B cell (primary cell): ENCODE results near the gene STRBP. TPM values are rescaled to one million over a fixed set of nuclear protein-coding genes. Genes with fewer than 3 reads are reported as not detected.

Experiments used
- ATAC-seq: fragments of 200-7000 bp; cut with Tn5 transposase; one replicate; pipeline ENCODE4 v1.10.0; 2021; ENCODE audit warnings: low read depth, mild to moderate bottlenecking, moderate number of reproducible peaks, moderate library complexity
- CTCF ChIA-PET: fragments of 350-600 bp; sonication (Branson Sonifier 250); formaldehyde crosslinking; loops from one replicate; lab custom pipeline; 2021; ENCODE audit warnings: antibody characterized with exemption, inconsistent platforms; lab: Charles Lee
- POLR2A ChIA-PET: fragments of 350-600 bp; sonication (Branson Sonifier 250); formaldehyde crosslinking; loops from one replicate; lab custom pipeline; 2021; ENCODE audit warnings: antibody characterized with exemption; lab: Charles Lee
- DNase-seq: peaks from one replicate; pipeline ENCODE4 v3.0.0; 2013
- H2AFZ ChIP-seq: 2 replicates; pipeline ENCODE4 v1.6.1; 2012; ENCODE audit warnings: mild to moderate bottlenecking, low read depth, low read length; ENCODE audit not compliant: insufficient read depth, poor library complexity, severe bottlenecking
- H3K27ac ChIP-seq, 2 donors: 1 replicate in 1 of 2; 2 replicates in 1 of 2; pipeline ENCODE4 v1.5.1; 2012 to 2013; ENCODE audit warnings: low read length in 2 of 2, mild to moderate bottlenecking in 2 of 2, moderate library complexity in 1 of 2
- H3K27me3 ChIP-seq, 4 experiments: fragments of 200-600 bp in 1 of 4; sonication (generic) in 1 of 4; replicated peaks in 1 of 4; 1 replicate in 2 of 4; 2 replicates in 2 of 4; pipeline versions ENCODE4 v1.6.1 to v1.7.0; 2013 to 2016; ENCODE audit warnings: low read length in 3 of 4, mild to moderate bottlenecking in 2 of 4, mixed read lengths in 1 of 4, moderate library complexity in 1 of 4; ENCODE audit not compliant: insufficient read depth in 4 of 4, control insufficient read depth in 3 of 4; ENCODE audit errors: control extremely low read depth in 1 of 4
- H3K36me3 ChIP-seq, 2 experiments: replicated peaks in 1 of 2; 1 replicate in 1 of 2; 2 replicates in 1 of 2; pipeline versions ENCODE4 v1.6.1 to v1.7.1; 2013; ENCODE audit warnings: low read length in 1 of 2; ENCODE audit not compliant: insufficient read depth in 2 of 2, control insufficient read depth in 1 of 2; ENCODE audit errors: control extremely low read depth in 1 of 2, extremely low read depth in 1 of 2
- H3K4me1 ChIP-seq, 2 donors: fragments of 200-600 bp in 1 of 2; sonication (generic) in 1 of 2; 1 replicate in 1 of 2; 2 replicates in 1 of 2; pipeline versions ENCODE4 v1.5.1 to v1.6.1; 2013 to 2017; ENCODE audit warnings: low read length in 2 of 2; ENCODE audit not compliant: control insufficient read depth in 2 of 2, insufficient read depth in 2 of 2
- H3K4me2 ChIP-seq: replicated peaks from 2 replicates; pipeline ENCODE3; 2012; ENCODE audit warnings: mild to moderate bottlenecking, low read depth, low read length; ENCODE audit not compliant: poor library complexity, severe bottlenecking
- H3K4me3 ChIP-seq, 5 experiments: fragments of 200-600 bp in 1 of 5; sonication (generic) in 1 of 5; 1 replicate in 3 of 5; 2 replicates in 2 of 5; pipeline versions ENCODE4 v1.5.1 to v1.7.0; 2011 to 2016; ENCODE audit warnings: low read length in 4 of 5, mild to moderate bottlenecking in 4 of 5, low read depth in 2 of 5, control low read depth in 1 of 5, moderate library complexity in 1 of 5; ENCODE audit not compliant: insufficient read depth in 1 of 5; ENCODE audit errors: control extremely low read depth in 1 of 5, extremely low read depth in 1 of 5
- H3K79me2 ChIP-seq: fragments of 200-600 bp; sonication (generic); one replicate; pipeline ENCODE4 v1.6.0; 2016; ENCODE audit warnings: low read length; ENCODE audit not compliant: control insufficient read depth, insufficient read depth
- H3K9ac ChIP-seq: fragments of 200-600 bp; sonication (generic); 2 replicates; pipeline ENCODE4 v1.6.1; 2017; ENCODE audit warnings: mild to moderate bottlenecking, low read length, moderate library complexity
- H3K9me3 ChIP-seq, 3 donors: one replicate each; pipeline versions ENCODE4 v1.6.1 to v1.7.1; 2013; ENCODE audit warnings: low read length in 2 of 3; ENCODE audit not compliant: control insufficient read depth in 2 of 3, insufficient read depth in 1 of 3; ENCODE audit errors: control extremely low read depth in 1 of 3
- H4K20me1 ChIP-seq: 2 replicates; pipeline ENCODE4 v1.6.0; 2012; ENCODE audit warnings: mild to moderate bottlenecking, low read length; ENCODE audit not compliant: insufficient read depth, control insufficient read depth, poor library complexity, severe bottlenecking
- H3K27ac Mint-ChIP-seq: one replicate; pipeline ENCODE4 v1.8.0; 2021; ENCODE audit warnings: mixed read lengths
- H3K27me3 Mint-ChIP-seq: one replicate; pipeline ENCODE4 v1.8.0; 2021; ENCODE audit warnings: mixed read lengths
- H3K4me1 Mint-ChIP-seq: one replicate; pipeline ENCODE4 v1.8.0; 2021; ENCODE audit warnings: mixed read lengths
- H3K4me3 Mint-ChIP-seq: one replicate; pipeline ENCODE4 v1.8.0; 2021; ENCODE audit warnings: mixed read lengths
- H3K9me3 Mint-ChIP-seq: one replicate; pipeline ENCODE4 v1.8.0; 2022; ENCODE audit warnings: mixed read lengths; ENCODE audit not compliant: insufficient read depth
- CTCF ChIP-seq: fragments of 200-600 bp; IDR thresholded peaks from one replicate; pipeline ENCODE4 v1.8.0; 2022; ENCODE audit warnings: antibody characterized with exemption, mild to moderate bottlenecking
- EZH2 ChIP-seq: IDR thresholded peaks from 2 replicates; pipeline ENCODE4 v1.6.1; 2012; ENCODE audit warnings: borderline replicate concordance, low read depth, mild to moderate bottlenecking, moderate library complexity, low read length; ENCODE audit not compliant: insufficient read depth, poor library complexity, severe bottlenecking
- WGBS: methylation state at CpG from one replicate; pipeline ENCODE4 v1.1.5; 2013; ENCODE audit warnings: missing lambda C conversion rate; ENCODE audit not compliant: insufficient coverage; 5-methylcytosine and 5-hydroxymethylcytosine counted together
- intact Hi-C: fragments of 100-400 bp; cut with micrococcal nuclease; formaldehyde crosslinking; loops from one replicate; pipeline ENCODE4 v1.10.0; 2022
- polyA plus RNA-seq: library from polyadenylated mRNA; depleted of rRNA; stranded (reverse); fragments of >200 nt; gene quantifications from 2 replicates; pipeline ENCODE4 v1.2.3, GENCODE V29; 2012
- total RNA-seq, 2 donors: library from RNA; stranded (reverse); fragments of 120-200 nt in 1 of 2; gene quantifications; 1 replicate in 1 of 2; 2 replicates in 1 of 2; pipeline versions ENCODE4 v1.2.3 to v1.2.4, GENCODE V29; 2013 to 2022

Gene STRBP
- total and polyA plus RNA-seq, 2 donors (not counting 1 experiment from before 2014, with no cell fraction given): 39.1 to 189 TPM

GRCh38 chr9:123081824-123082223 is 186.6 kb downstream of the STRBP start:
- Mint-ChIP-seq H3K27me3 (no peaks in the 10 kb centered on the region), H3K4me3 (no peak overlapping the region), H3K4me1 (peaks cover 22% of the 10 kb centered on the region), H3K9me3 (no peaks in the 10 kb centered on the region), H3K27ac (no peak overlapping the region)
- Histone ChIP-seq H3K4me2 (no peak overlapping the region), H3K9ac (no peak overlapping the region), H3K36me3 (peaks cover 8 to 43% of the 10 kb centered on the region in 2 experiments), H3K27me3 (no peaks in the 10 kb centered on the region), H3K4me3 (no peak overlapping the region), H3K27ac (no peak overlapping the region), H4K20me1 (no peaks in the 10 kb centered on the region), H3K4me1 (peaks cover 0 to 8% of the 10 kb centered on the region in 2 donors), H2AFZ (no peak overlapping the region), H3K79me2 (no peaks in the 10 kb centered on the region), H3K9me3 (no peaks in the 10 kb centered on the region)
- POLR2A ChIA-PET: no interaction called here
- DNase-seq (peak; percentile 67), ATAC-seq (peak; percentile 54)
- WGBS: no CpG with 5 or more reads among the region's 2 CpGs
- intact Hi-C loops: loop anchor here (1.0 kb wide), 2 partner anchors 143 to 268 kb away; no protein-coding TSS in a partner anchor
- TF ChIP-seq EZH2: no peak
- peak; percentile 81 for TF ChIP-seq CTCF
- CTCF ChIA-PET: interaction anchor here (0.9 to 7.0 kb wide), 26 partner anchors 9 to 309 kb away, joined by 3 to 214 read pairs (median 4); no protein-coding TSS in a partner anchor

DNA sequence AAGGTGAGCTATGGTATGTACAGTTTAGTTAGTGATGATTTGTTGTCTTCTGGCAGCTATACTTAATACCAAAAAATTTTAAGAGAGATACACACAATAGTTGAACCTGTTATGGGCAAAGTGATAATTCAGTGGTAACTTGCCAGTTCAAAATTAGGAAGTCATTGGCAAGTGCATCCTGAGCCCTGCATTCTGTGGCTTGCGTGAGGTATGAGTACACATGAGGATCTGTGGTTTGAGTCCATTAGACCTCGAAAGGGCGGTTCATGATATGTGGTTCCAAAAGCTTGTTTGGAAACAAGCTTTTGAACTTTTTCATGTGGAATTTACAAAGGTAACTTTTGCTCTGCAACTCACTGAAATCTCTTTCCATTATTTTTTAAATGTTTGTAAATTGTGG is 187.9 kb downstream of the STRBP start:
- Histone ChIP-seq H3K27ac (no peak overlapping the region), H3K4me1 (peaks cover 0 to 8% of the 10 kb centered on the region in 2 donors), H3K4me3 (no peak overlapping the region), H3K27me3 (no peaks in the 10 kb centered on the region), H2AFZ (no peak overlapping the region), H3K79me2 (no peaks in the 10 kb centered on the region), H3K4me2 (no peak overlapping the region), H3K36me3 (peaks cover 12 to 37% of the 10 kb centered on the region in 2 experiments), H4K20me1 (no peaks in the 10 kb centered on the region), H3K9me3 (no peaks in the 10 kb centered on the region), H3K9ac (no peak overlapping the region)
- Mint-ChIP-seq H3K4me1 (peaks cover 17% of the 10 kb centered on the region), H3K27me3 (no peaks in the 10 kb centered on the region), H3K4me3 (no peak overlapping the region), H3K9me3 (no peaks in the 10 kb centered on the region), H3K27ac (no peak overlapping the region)
- POLR2A ChIA-PET: interaction anchor here (0.6 kb wide), 1 partner anchor 33 kb away, joined by 5 read pairs; no protein-coding TSS in a partner anchor
- no peak for DNase-seq
- TF ChIP-seq EZH2 (no peak), CTCF (no peak)
- no peak for ATAC-seq
- CTCF ChIA-PET: interaction anchor here (0.5 to 7.0 kb wide), 17 partner anchors 9 to 279 kb away, joined by 3 to 214 read pairs (median 4); no protein-coding TSS in a partner anchor
- whole genome bisulfite sequencing: 40% methylated on average over 3 of the region's 3 CpGs
- intact Hi-C loops: no loop called here
